Neural cell (in vitro differentiated cells): ENCODE measurements around the gene MAN1B1.

Experiments used
- EP300 ChIP-seq: fragments of 450-650 bp; conservative IDR thresholded peaks from 2 replicates; pipeline ENCODE4 v1.6.1; 2014; ENCODE audit warnings: antibody characterized with exemption, mild to moderate bottlenecking, moderate library complexity; ENCODE audit not compliant: poor library complexity, severe bottlenecking
- EZH2 ChIP-seq: fragments of 200-600, 300-800 bp; shearing (Covaris generic), sonication (generic); IDR thresholded peaks from 2 replicates; pipeline ENCODE4 v1.6.1; 2014; ENCODE audit warnings: antibody characterized with exemption, low read length, borderline replicate concordance, mild to moderate bottlenecking; ENCODE audit not compliant: insufficient read depth, poor library complexity, severe bottlenecking
- POLR2AphosphoS5 ChIP-seq: IDR thresholded peaks from 2 replicates; pipeline ENCODE4 v1.6.1; 2012
- RAD21 ChIP-seq: fragments of 450-650 bp; conservative IDR thresholded peaks from 2 replicates; pipeline ENCODE4 v1.6.1; 2014; ENCODE audit warnings: antibody characterized with exemption, mild to moderate bottlenecking, moderate library complexity
- TAF1 ChIP-seq: IDR thresholded peaks from 2 replicates; pipeline ENCODE4 v1.6.1; 2012; ENCODE audit warnings: low read depth
- TF ChIP-seq, protein P1 (sequence below): fragments of 450-650 bp; IDR thresholded peaks from 2 replicates; pipeline ENCODE4 v1.5.1; 2014; ENCODE audit warnings: antibody characterized with exemption, mild to moderate bottlenecking, moderate library complexity; ENCODE audit not compliant: poor library complexity, severe bottlenecking

DNA sequence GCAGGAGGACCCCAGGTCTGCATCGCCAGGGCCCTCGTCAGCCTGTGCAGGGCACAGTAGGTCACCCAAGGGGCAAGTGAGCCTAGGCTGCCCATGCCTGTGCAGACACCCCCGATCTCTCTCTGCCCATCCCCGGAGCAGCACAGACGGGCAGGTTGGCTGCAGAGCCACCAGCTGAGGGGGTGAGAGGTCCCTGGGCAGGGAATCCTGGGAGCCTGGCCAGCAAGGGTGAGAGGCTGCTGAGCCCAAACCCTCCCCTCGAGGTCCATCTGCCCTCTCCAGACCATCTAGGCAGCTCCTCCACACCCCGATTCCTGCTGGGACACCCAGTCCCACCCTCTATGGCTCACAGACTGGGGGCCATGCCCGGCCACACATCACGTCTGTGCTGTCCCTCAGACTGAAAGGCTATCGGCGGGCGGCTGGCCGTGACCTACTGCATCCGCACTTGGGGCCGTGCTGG, 30.5 kb downstream of the MAN1B1 start:
- TF ChIP-seq POLR2AphosphoS5 (no peak), EP300 (no peak), TAF1 (no peak), EZH2 (no peak), RAD21 (no peak)
- TF ChIP-seq, protein P1, sequence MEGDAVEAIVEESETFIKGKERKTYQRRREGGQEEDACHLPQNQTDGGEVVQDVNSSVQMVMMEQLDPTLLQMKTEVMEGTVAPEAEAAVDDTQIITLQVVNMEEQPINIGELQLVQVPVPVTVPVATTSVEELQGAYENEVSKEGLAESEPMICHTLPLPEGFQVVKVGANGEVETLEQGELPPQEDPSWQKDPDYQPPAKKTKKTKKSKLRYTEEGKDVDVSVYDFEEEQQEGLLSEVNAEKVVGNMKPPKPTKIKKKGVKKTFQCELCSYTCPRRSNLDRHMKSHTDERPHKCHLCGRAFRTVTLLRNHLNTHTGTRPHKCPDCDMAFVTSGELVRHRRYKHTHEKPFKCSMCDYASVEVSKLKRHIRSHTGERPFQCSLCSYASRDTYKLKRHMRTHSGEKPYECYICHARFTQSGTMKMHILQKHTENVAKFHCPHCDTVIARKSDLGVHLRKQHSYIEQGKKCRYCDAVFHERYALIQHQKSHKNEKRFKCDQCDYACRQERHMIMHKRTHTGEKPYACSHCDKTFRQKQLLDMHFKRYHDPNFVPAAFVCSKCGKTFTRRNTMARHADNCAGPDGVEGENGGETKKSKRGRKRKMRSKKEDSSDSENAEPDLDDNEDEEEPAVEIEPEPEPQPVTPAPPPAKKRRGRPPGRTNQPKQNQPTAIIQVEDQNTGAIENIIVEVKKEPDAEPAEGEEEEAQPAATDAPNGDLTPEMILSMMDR = no peak
